HG03575 (cell line): ENCODE results near the gene RAB17.
A peak's percentile ranks its signal among the peaks of the same experiment; 100 is the strongest.

Experiments used
- ATAC-seq: cut with Tn5 transposase; IDR thresholded peaks from one replicate; pipeline ENCODE4 v1.9.1; 2021; ENCODE audit not compliant: unreplicated experiment, insufficient number of reproducible peaks, low FRiP score; ENCODE audit errors: extremely low read depth

Gene RAB17

DNA sequence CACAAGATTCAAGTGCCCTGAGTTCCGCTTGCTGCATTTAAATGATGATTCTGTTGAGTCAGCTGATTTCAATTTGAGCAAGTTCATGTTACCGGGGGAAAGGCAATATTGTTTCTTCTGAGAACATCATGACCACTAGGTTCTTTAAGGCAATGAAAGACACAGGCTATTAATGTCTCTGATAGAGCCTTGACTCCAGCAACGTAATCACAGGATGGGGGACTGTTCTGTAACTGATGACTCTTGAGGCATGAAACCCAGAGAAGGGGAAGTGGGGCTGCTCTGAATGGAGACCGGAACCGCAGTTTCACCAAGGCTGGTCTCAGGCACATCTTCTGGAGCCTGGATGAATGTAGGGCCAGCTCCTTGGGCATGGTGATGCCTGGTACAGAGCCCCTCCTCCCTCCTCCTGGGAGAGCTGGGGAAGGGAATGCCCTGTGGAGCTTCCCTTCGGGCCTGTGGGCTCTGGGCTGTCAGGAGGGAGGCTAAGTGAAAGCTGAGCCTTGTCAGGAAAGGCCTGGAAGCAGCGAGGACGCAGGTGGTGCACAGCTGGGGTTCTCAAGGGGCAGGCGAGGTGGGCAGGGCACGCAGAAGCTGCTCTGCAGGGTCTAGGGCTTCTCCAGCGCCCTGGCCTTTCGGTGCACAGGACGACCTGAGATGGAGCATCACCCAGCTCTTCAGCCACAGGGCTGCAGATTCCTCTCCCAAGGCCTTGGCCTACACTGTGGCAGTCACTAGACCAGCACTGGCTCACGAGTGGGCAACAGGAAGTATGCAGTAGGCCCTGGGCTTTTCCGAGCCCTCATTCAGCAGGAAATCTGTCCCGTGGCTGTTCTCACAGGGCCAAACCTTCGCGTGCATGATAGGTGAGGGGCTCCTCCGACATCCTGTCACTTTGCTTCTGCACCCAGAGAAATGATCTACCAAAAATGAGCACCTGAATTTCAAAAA is 60.8 kb downstream of the RAB17 start:
- peak; percentile 56 for ATAC-seq

DNA sequence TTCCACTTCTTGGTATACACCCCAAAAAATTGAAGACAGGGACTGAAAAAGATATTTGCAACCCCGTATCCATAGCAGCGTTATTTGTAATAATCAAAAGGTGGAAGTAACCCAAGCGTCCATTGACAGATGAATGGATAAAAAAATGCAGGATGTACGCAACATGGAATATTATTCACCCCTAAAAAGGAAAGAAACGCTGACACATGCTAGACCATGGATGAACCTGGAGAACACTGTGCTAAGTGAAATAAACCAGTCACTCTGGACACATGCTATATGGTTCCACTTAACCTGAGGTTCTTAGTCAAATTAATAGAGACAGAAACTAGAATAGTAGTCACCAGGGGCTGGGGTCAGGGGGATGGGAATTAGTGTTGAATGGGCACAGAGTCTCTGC is 62.8 kb downstream of the RAB17 start:
- no peak for ATAC-seq

- ATAC-seq, result no peak
These were observed 63.3 kb downstream of the RAB17 start for GRCh38 chr2:237527233-237527632.

- ATAC-seq, result no peak
These were observed 64.9 kb downstream of the RAB17 start for GRCh38 chr2:237525559-237526157.

GRCh38 chr2:237524631-237525030 is 65.9 kb downstream of the RAB17 start:
- ATAC-seq, result no peak
